COLO829 (cell line): ENCODE results near the gene USP54.
A peak's percentile ranks its signal among the peaks of the same experiment; 100 is the strongest.
"Not testable (repeated sequence)": the region's sequence is repeated elsewhere in the genome, so short reads cannot be mapped to it uniquely, and the experiment has no call there.

Source experiments
- DNase-seq: peaks from one replicate; pipeline ENCODE4 v3.0.0; 2012; ENCODE audit warnings: low spot score

USP54 gene

GRCh38 chr10:73586583-73586984 lies 4.6 kb downstream of the USP54 start:
- DNase-seq: peak; percentile 13

- no peak for DNase-seq
These were observed 5.8 kb downstream of the USP54 start for GRCh38 chr10:73585327-73585726.

DNA sequence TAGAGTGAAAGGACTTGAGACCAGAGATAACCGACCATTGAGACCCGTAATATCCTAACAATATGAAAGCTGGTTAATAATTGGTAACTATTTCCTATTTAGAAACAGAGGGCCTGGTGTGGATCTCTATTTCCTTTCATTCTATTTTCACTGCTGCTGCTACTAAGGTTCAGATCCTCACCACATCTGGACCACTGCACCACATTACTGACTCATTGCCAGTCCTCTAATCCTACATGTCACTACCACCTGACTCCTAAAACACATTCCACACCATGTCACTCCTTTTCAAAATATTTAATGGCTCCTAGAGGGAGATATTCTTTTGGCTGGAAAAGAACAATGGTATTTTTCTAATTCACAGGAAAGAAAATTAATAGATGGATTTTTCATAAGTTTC lies 6.4 kb downstream of the USP54 start:
- DNase-seq: no peak

DNA sequence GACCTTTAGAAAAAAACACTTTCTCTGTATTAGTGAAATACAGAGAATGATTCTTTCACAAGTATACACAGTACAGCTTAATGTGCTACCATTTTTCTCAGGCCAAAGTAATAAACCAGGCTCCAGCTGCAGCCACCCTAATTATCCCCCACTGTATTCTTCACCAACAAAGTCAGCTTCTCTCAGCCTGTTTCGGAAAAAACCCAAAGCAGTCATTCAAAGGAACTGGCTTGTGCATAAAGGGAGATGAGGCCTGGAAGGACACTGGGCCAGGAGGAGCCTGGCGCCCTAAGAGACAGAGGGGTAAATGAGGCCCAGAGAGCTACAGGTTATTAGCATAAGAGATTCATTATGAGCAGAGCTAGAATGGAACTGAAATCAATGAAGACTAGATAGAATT lies 9.2 kb downstream of the USP54 start:
- no peak for DNase-seq

- DNase-seq: not testable (repeated sequence)
These were observed 12.2 kb downstream of the USP54 start for GRCh38 chr10:73578927-73579326.

GRCh38 chr10:73577788-73578187 lies 13.4 kb downstream of the USP54 start:
- no peak for DNase-seq

DNA sequence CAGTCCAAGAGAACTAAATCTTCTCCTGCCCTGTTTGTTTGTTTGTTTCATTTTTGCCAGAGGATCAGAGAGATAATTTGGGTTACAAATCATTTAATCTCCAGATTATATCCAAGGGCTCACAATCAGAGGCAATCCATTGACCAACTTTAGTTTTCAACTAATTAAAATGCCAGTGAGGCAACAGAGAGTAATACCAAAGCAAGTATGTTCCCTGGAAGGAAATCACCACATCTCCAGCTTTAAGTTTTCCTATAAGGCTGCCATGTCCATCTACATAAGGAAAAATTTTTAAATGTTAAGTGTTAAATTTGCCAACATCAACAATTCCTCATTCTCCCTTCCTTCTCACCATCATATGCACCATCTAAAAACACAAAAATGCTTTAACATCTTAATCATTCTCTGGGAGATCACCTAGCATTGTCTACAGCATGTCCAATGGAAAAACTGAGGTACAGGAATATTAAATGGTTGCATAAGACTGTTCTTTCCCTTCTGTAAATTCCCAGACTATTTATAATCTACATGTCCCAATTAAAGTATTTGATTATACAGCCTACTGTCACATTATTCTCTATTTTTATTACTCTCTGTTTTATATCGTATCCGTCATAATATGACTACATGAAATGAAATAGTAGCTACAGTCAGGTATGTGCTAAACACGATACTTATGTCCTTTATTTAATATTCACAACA lies 14.1 kb downstream of the USP54 start:
- no peak for DNase-seq

- DNase-seq: no peak
These were observed 14.8 kb downstream of the USP54 start for GRCh38 chr10:73576178-73576889.

GRCh38 chr10:73567025-73567424 lies 24.1 kb downstream of the USP54 start:
- not testable (repeated sequence) for DNase-seq

GRCh38 chr10:73561192-73561591 lies 29.9 kb downstream of the USP54 start:
- no peak for DNase-seq

DNA sequence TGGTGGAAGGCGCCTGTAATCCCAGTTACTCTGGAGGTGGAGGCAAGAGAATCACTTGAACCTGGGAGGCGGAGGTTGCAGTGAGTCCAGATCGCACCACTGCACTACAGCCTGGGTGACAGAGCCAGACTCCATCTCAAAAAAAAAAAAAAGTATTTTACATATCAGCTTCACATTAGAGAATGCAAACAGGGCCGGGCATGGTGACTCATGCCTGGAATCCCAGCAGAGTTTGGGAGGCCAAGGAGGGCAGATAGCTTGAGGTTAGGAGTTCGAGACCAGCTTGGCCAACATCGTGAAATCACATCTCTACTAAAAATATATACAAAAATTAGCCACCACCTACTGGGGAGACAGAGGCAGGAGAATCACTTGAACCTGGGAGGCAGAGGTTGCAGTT lies 31.6 kb downstream of the USP54 start:
- no peak for DNase-seq

DNA sequence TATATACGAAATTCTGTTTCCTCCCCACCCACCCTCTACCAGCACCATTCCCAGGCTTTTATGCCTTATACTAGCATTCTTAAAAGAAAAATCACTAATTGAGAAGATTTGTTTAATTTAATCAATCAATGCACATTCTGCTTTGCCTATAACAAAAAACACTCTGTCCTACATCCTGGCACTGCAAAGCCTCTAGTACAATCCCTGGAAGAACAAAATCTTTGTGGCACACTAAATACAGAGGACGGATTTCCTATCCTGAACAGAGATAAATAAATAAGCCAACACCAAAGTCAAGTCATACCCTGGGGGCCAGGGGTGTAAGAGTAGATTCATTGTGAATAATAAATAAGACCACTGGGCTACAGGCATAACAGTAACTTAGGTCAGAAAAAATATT lies 34.3 kb downstream of the USP54 start:
- DNase-seq: no peak

- DNase-seq: no peak
These were observed 36.4 kb downstream of the USP54 start for GRCh38 chr10:73554721-73555120.

GRCh38 chr10:73553761-73554160 lies 37.4 kb downstream of the USP54 start:
- no peak for DNase-seq

GRCh38 chr10:73552819-73553715 lies 38.1 kb downstream of the USP54 start:
- DNase-seq: peak; percentile 50

DNA sequence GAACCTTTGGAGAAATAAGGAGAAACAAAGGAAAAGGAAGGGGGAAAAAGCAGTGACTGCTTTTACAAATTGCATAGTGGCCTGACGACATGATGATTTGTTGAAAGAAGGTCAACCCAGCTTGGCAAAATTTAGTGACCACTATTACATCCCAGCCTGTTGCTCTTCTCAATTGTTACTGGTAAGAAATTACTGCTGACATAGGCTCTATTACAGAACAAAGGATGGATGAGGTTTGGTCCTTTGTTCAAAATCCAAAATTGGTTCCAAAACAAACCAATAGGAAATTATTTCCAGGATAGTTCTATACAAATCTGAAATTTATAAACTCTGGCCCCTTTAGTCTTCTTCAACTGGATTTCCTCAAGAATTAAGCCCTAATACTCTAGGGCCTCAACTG lies 39.6 kb downstream of the USP54 start:
- no peak for DNase-seq

GRCh38 chr10:73545357-73545756 lies 45.8 kb downstream of the USP54 start:
- no peak for DNase-seq

DNA sequence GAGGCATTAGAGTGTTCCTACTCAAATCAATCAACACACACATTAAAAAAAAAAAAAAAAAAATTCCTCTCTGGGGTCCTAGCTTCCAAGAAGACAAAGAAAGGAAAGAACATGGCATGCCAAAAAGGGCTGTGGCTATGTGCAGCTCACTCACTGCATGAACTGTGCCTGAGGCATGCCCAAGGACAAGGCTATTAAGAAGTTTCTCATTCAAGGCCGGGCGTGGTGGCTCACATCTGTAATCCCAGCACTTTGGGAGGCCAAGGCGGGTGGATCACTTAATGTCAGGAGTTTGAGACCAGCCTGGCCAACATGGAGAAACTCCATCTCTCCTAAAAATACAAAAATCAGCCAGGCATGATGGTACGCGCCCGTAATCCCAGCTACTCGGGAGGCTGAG lies 53.4 kb downstream of the USP54 start:
- no peak for DNase-seq

GRCh38 chr10:73537288-73537687 lies 53.9 kb downstream of the USP54 start:
- DNase-seq: no peak

GRCh38 chr10:73534857-73535256 lies 56.3 kb downstream of the USP54 start:
- no peak for DNase-seq

DNA sequence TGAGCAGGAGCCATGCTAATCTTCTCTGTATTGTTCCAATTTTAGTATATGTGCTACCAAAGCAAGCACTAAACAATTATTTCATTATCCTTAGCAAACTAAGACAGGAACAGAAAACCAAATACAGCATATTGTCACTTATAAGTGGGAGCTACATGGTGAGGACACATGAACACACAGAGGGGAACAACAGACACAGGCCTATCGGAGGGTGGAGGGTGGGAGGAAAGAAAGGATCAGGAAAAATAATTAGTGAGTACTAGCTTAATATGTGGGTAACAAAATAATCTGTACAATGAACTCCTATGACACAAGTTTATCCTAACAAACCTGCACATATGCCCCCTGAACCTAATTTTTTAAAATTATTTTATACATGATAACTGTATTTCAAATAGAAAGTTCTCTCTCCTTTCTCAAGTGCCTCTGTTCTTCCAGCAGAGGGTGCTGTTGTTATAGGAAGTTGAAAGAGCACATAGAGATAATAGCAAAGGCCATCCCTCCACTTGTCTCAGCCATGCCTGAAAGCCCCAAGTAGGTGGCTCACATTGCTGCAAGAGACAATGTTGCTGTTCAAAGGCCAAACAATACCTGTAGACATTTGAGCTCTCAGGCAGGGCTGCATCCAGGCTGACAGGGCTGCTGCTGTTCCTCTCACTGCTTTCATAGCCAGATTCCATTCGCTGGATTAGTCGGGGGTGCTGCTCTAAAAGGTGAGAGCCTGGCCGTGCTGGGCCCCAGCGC lies 61.9 kb downstream of the USP54 start:
- DNase-seq: peak; percentile 50

DNA sequence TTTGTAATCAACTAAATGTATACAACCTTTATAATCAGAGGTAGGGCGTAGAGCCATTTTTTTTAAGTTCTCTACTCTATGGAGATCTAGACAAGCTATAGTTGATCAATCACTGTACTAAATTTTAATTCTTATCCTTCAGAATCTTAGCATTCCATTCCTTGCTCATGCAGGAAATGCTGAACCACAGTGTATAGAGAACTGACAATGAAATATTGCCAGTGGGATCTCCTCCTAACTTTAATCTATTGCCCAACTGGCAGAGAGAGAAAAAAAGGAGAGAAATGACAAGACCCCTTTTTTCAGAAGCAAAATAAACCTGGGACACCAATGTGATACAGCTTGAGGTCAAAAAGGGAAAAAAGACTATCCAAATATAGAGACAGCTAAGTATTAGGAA lies 68.9 kb downstream of the USP54 start:
- DNase-seq: no peak
